ENCODE measurements around the gene RUNX2. TPM values are rescaled to one million over a fixed set of nuclear protein-coding genes. Genes with fewer than 3 reads are reported as not detected.

RUNX2 gene
- total RNA-seq, 4 donors from 2014 or later = 0.26 to 6.2 (median 2.1) TPM

GRCh38 chr6:45626087-45626891 is 298.2 kb downstream of the RUNX2 start:
- H3K27ac ChIP-seq = no peak overlapping the region
- H3K36me3 ChIP-seq = no peaks in the 10 kb centered on the region
- DNase-seq = no peak
- H3K9me3 ChIP-seq = no peaks in the 10 kb centered on the region
- H3K4me3 ChIP-seq = no peak overlapping the region
- no peaks in the 10 kb centered on the region for H3K27me3 ChIP-seq
- H3K4me1 ChIP-seq = no peaks in the 10 kb centered on the region
- TF ChIP-seq, protein P1, sequence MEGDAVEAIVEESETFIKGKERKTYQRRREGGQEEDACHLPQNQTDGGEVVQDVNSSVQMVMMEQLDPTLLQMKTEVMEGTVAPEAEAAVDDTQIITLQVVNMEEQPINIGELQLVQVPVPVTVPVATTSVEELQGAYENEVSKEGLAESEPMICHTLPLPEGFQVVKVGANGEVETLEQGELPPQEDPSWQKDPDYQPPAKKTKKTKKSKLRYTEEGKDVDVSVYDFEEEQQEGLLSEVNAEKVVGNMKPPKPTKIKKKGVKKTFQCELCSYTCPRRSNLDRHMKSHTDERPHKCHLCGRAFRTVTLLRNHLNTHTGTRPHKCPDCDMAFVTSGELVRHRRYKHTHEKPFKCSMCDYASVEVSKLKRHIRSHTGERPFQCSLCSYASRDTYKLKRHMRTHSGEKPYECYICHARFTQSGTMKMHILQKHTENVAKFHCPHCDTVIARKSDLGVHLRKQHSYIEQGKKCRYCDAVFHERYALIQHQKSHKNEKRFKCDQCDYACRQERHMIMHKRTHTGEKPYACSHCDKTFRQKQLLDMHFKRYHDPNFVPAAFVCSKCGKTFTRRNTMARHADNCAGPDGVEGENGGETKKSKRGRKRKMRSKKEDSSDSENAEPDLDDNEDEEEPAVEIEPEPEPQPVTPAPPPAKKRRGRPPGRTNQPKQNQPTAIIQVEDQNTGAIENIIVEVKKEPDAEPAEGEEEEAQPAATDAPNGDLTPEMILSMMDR (IDR thresholded peaks at IDR 0.05) = no peak
- no peak for TF ChIP-seq POLR2A (IDR thresholded peaks at IDR 0.05)
- intact Hi-C loops (cut with DNase I; ENCODE audit: low total_unique reads) = no loop called here

- Histone ChIP-seq H3K9me3 (no peaks in the 10 kb centered on the region), H3K36me3 (no peaks in the 10 kb centered on the region), H3K27ac (no peak overlapping the region), H3K4me3 (no peak overlapping the region), H3K27me3 (no peaks in the 10 kb centered on the region), H3K4me1 (no peaks in the 10 kb centered on the region)
- no peak for DNase-seq
- TF ChIP-seq POLR2A (IDR thresholded peaks at IDR 0.05) = no peak
- TF ChIP-seq, protein P1 (IDR thresholded peaks at IDR 0.05) = no peak
- intact Hi-C loops (cut with DNase I; ENCODE audit: low total_unique reads) = no loop called here
Measured at GRCh38 chr6:45630314-45630713, 302.2 kb downstream of the RUNX2 start.

DNA sequence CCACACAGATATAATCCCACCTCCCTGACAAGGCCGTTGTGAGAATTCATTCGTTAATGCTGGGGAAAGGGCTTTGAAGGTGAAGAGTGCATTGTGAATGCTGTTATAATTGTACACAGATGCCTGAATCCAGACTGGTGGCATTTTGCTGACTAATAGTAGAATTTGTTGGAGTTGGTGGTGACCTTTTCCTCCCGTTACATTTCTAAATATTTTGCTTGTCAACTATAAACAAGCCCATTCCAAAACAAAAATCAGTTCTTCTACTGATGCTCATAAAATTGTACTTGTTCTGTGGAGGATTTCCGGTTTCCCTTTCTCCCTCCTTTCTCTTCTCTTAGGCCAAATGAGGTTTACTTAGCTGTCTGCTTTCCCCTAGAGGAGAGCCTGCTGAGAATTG is 302.7 kb downstream of the RUNX2 start:
- intact Hi-C loops (cut with DNase I; ENCODE audit: low total_unique reads) = no loop called here
- Histone ChIP-seq H3K36me3 (no peaks in the 10 kb centered on the region), H3K27me3 (no peaks in the 10 kb centered on the region), H3K4me3 (no peak overlapping the region), H3K9me3 (no peaks in the 10 kb centered on the region), H3K27ac (no peak overlapping the region), H3K4me1 (no peaks in the 10 kb centered on the region)
- TF ChIP-seq POLR2A (IDR thresholded peaks at IDR 0.05) = no peak
- TF ChIP-seq, protein P1 (IDR thresholded peaks at IDR 0.05) = no peak
- no peak for DNase-seq

DNA sequence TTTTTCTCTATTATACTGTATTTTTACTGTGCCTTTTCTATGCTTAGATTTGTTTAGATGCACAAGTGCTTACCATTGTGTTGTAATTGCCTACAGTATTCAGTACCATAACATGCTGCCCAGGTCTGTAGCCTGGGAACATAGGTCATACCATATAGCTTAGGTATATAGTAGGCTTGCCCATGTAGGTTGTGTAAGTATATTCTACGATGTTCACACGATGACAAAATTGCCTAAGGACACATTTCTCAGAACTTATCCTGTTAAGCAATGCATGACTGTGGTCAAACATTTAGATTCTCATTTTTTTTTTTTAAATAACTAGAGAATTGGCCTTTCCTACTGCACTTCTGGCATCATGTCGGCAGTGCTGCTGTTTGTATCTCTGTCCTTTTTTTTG is 303.3 kb downstream of the RUNX2 start:
- H3K4me3 ChIP-seq = no peak overlapping the region
- TF ChIP-seq POLR2A (IDR thresholded peaks at IDR 0.05) = no peak
- TF ChIP-seq, protein P1 (IDR thresholded peaks at IDR 0.05) = no peak

GRCh38 chr6:45633272-45633908 is 305.3 kb downstream of the RUNX2 start:
- TF ChIP-seq, protein P1 (IDR thresholded peaks at IDR 0.05) = no peak
- TF ChIP-seq POLR2A (IDR thresholded peaks at IDR 0.05) = no peak
- H3K36me3 ChIP-seq = no peaks in the 10 kb centered on the region
- H3K4me3 ChIP-seq = no peak overlapping the region
- no peaks in the 10 kb centered on the region for H3K9me3 ChIP-seq
- intact Hi-C loops (cut with DNase I; ENCODE audit: low total_unique reads) = no loop called here
- H3K27me3 ChIP-seq = no peaks in the 10 kb centered on the region
- no peaks in the 10 kb centered on the region for H3K4me1 ChIP-seq
- no peak overlapping the region for H3K27ac ChIP-seq
- DNase-seq = no peak

More for the DNA sequence above, 303.3 kb downstream of the RUNX2 start:
- no peaks in the 10 kb centered on the region for H3K9me3 ChIP-seq
- H3K27ac ChIP-seq = no peak overlapping the region
- intact Hi-C loops (cut with DNase I; ENCODE audit: low total_unique reads) = no loop called here
- H3K4me1 ChIP-seq = no peaks in the 10 kb centered on the region
- H3K36me3 ChIP-seq = no peaks in the 10 kb centered on the region
- DNase-seq = no peak
- no peaks in the 10 kb centered on the region for H3K27me3 ChIP-seq

Data from uterus (tissue), 4 donors.